Measurements from ENCODE around the gene INVS.
"Not testable (repeated sequence)": the region's sequence is repeated elsewhere in the genome, so short reads cannot be mapped to it uniquely, and the experiment has no call there.

Gene INVS

DNA sequence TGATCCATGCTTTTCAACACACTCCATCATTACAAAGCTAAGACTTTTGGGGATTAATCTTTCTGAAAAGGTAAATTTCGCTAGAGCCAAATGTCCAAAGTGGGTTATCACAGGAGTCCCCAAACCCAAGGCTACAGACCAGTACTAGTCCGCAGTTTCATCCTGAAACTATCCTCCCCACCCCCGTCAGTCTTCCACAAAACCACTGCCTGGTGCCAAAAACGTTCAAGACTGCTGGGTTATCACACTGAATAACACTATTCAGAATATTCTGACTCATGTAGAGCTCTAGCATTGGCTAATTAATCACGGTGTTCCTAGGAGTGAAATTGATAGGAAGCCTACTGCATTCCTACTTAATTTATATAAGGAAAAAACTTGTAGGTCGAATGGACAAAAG is 24.9 kb upstream of the INVS start:
- no peak for TF ChIP-seq CTCF (IDR thresholded peaks at IDR 0.05)

DNA sequence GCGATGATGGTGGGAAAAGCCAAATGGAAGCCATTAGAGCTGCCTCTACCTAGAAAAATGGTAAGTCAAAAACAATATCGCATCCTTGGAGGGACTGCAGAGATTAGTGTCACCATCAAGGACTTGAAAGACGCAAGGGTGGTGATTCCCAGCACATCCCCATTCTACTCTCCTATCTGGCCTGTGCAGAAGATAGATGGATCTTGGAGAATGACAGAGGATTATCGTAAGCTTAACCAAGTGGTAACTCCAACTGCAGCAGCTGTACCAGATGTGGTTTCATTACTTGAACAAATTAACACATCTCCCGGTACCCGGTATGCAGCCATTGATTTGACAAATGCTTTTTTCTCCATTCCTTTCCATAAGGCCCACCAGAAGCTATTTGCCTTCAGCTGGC is 24.1 kb upstream of the INVS start:
- Histone ChIP-seq H3K27ac (no peak overlapping the region), H3K4me3 (no peak overlapping the region)
- no peak for DNase-seq (ENCODE audit: low spot score)
- no peak for TF ChIP-seq CTCF (IDR thresholded peaks at IDR 0.05)

More for the DNA sequence above, 24.9 kb upstream of the INVS start:
- no peak for DNase-seq (ENCODE audit: low spot score)
- no peak overlapping the region for H3K4me3 ChIP-seq
- no peak overlapping the region for H3K27ac ChIP-seq

GRCh38 chr9:100076256-100076655 is 22.8 kb upstream of the INVS start:
- H3K4me3 ChIP-seq; H3K27ac ChIP-seq; DNase-seq (ENCODE audit: low spot score): not testable (repeated sequence)

DNA sequence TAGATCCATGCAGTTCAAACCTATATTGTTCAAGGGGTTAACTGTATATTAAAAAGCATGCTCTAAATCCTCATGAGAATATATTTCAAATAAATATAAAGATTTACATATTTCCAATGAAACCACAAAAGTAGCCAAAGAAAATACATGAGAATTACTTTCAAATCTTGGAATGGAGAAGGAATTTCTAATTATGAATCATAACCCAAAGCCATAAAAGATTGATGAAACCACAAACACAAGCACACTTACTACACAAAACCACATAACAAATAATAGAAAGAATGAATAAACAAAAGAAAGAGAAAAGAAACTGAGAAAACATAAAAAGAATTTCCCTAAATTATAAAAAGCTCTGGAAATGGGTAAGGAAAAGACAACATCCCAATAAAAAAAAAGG is 16.3 kb upstream of the INVS start:
- no peak for TF ChIP-seq CTCF (IDR thresholded peaks at IDR 0.05)
- Histone ChIP-seq H3K4me3 (no peak overlapping the region), H3K27ac (no peak overlapping the region)
- DNase-seq (ENCODE audit: low spot score): no peak

GRCh38 chr9:100083448-100084127 is 15.5 kb upstream of the INVS start:
- DNase-seq (ENCODE audit: low spot score): no peak
- no peak for TF ChIP-seq CTCF (IDR thresholded peaks at IDR 0.05)
- Histone ChIP-seq H3K4me3 (no peak overlapping the region), H3K27ac (no peak overlapping the region)

- H3K27ac ChIP-seq: no peak overlapping the region
- DNase-seq (ENCODE audit: low spot score): no peak
These were observed 15.0 kb upstream of the INVS start for GRCh38 chr9:100084128-100084453.

GRCh38 chr9:100084734-100085133 is 14.3 kb upstream of the INVS start:
- H3K4me3 ChIP-seq: no peak overlapping the region
- H3K27ac ChIP-seq: no peak overlapping the region
- no peak for TF ChIP-seq CTCF (IDR thresholded peaks at IDR 0.05)
- no peak for DNase-seq (ENCODE audit: low spot score)

More at GRCh38 chr9:100084128-100084453, 15.0 kb upstream of the INVS start:
- no peak for TF ChIP-seq CTCF (IDR thresholded peaks at IDR 0.05)
- no peak overlapping the region for H3K4me3 ChIP-seq

All from coronary artery (tissue), 2 donors.